ENCODE results near the gene LUC7L3. TPM values are rescaled to one million over a fixed set of nuclear protein-coding genes. Genes with fewer than 3 reads are reported as not detected.
"Not testable (repeated sequence)": the region's sequence is repeated elsewhere in the genome, so short reads cannot be mapped to it uniquely, and the experiment has no call there.

Gene LUC7L3
- total RNA-seq, 1 experiment from 2014 or later, result 62.2 TPM

- DNase-seq (ENCODE audit: extremely low read depth, low read depth), result no peak
Observed at GRCh38 chr17:50708050-50709000, 11.1 kb upstream of the LUC7L3 start.

GRCh38 chr17:50709053-50709452, 10.3 kb upstream of the LUC7L3 start:
- not testable (repeated sequence) for DNase-seq (ENCODE audit: extremely low read depth, low read depth)

GRCh38 chr17:50710025-50710424, 9.4 kb upstream of the LUC7L3 start:
- DNase-seq (ENCODE audit: extremely low read depth, low read depth), result no peak

- DNase-seq (ENCODE audit: extremely low read depth, low read depth), result no peak
Observed at GRCh38 chr17:50710650-50711049, 8.8 kb upstream of the LUC7L3 start.

- DNase-seq (ENCODE audit: extremely low read depth, low read depth), result no peak
Observed at GRCh38 chr17:50712641-50713040, 6.8 kb upstream of the LUC7L3 start.

GRCh38 chr17:50715471-50715870, 3.9 kb upstream of the LUC7L3 start:
- no peak for DNase-seq (ENCODE audit: extremely low read depth, low read depth)

GRCh38 chr17:50719924-50720794, 756 bp downstream of the LUC7L3 start:
- no peak for DNase-seq (ENCODE audit: extremely low read depth, low read depth)

GRCh38 chr17:50721194-50722010, 2.0 kb downstream of the LUC7L3 start:
- DNase-seq (ENCODE audit: extremely low read depth, low read depth), result no peak

- no peak for DNase-seq (ENCODE audit: extremely low read depth, low read depth)
Observed at GRCh38 chr17:50722746-50723145, 3.3 kb downstream of the LUC7L3 start.

GRCh38 chr17:50724622-50725021, 5.2 kb downstream of the LUC7L3 start:
- not testable (repeated sequence) for DNase-seq (ENCODE audit: extremely low read depth, low read depth)

GRCh38 chr17:50725769-50726655, 6.6 kb downstream of the LUC7L3 start:
- DNase-seq (ENCODE audit: extremely low read depth, low read depth), result no peak

- no peak for DNase-seq (ENCODE audit: extremely low read depth, low read depth)
Observed at GRCh38 chr17:50728112-50728429, 8.7 kb downstream of the LUC7L3 start.

- DNase-seq (ENCODE audit: extremely low read depth, low read depth), result no peak
Observed at GRCh38 chr17:50728881-50729765, 9.7 kb downstream of the LUC7L3 start.

- no peak for DNase-seq (ENCODE audit: extremely low read depth, low read depth)
Observed at GRCh38 chr17:50731575-50732460, 12.4 kb downstream of the LUC7L3 start.

GRCh38 chr17:50735287-50735686, 15.9 kb downstream of the LUC7L3 start:
- no peak for DNase-seq (ENCODE audit: extremely low read depth, low read depth)

GRCh38 chr17:50737118-50737698, 17.8 kb downstream of the LUC7L3 start:
- DNase-seq (ENCODE audit: extremely low read depth, low read depth), result no peak

GRCh38 chr17:50739098-50739497, 19.7 kb downstream of the LUC7L3 start:
- no peak for DNase-seq (ENCODE audit: extremely low read depth, low read depth)

Measured in NCI-H460 (cell line).